HCT116 (cell line): ENCODE data around the gene ALDH1L2. TPM values are rescaled to one million over a fixed set of nuclear protein-coding genes. Genes with fewer than 3 reads are reported as not detected.

ENCODE experiments used
- ATAC-seq: fragments of 200-7000 bp; cut with Tn5 transposase; 2 replicates; pipeline ENCODE4 v1.9.1; 2020; ENCODE audit warnings: mild to moderate bottlenecking, moderate library complexity
- BruUV-seq: library from RNA; stranded (reverse); fragments of 400-500 nt; replicated peaks from 2 replicates; lab custom pipeline; 2021; lab: Mats Ljungman, UMichigan
- CTCF ChIA-PET: fragments of 300-600 bp; sonication (Branson Sonifier 250); formaldehyde crosslinking; loops from one replicate; lab custom pipeline; 2021; ENCODE audit warnings: antibody characterized with exemption; lab: Charles Lee
- POLR2A ChIA-PET: fragments of 300-600, 350-600 bp; sonication (Branson Sonifier 250); formaldehyde crosslinking; loops from one replicate; lab custom pipeline; 2021; ENCODE audit warnings: antibody characterized with exemption; lab: Charles Lee
- RAD21 ChIA-PET, 2 experiments: fragments of 300-600 bp; sonication (Branson Sonifier 250); formaldehyde crosslinking; loops; one replicate each; lab custom pipeline; 2023; ENCODE audit warnings: low total read pairs in 2 of 2; ENCODE audit not compliant: uncharacterized antibody in 2 of 2, unreplicated experiment in 2 of 2, low non-redundant PET in 1 of 2; lab: Charles Lee
- DNase-seq: peaks from one replicate; pipeline ENCODE4 v3.0.0-alpha.2; 2010; ENCODE audit warnings: low read depth, low spot score
- H2AFZ ChIP-seq: fragments of 200-600 bp; shearing (Covaris generic), sonication (generic); 2 replicates; pipeline ENCODE4 v1.6.1; 2017; ENCODE audit warnings: low read depth, mixed run types, mixed read lengths, antibody characterized with exemption, low read length; ENCODE audit not compliant: poor library complexity, severe bottlenecking
- H3K27ac ChIP-seq: 2 replicates; pipeline ENCODE4 v1.5.1; 2012; ENCODE audit warnings: low read depth, low read length
- H3K27me3 ChIP-seq: fragments of 200-600 bp; sonication (generic); 2 replicates; pipeline ENCODE4 v1.6.1; 2016; ENCODE audit warnings: mixed run types, low read length, mixed read lengths; ENCODE audit not compliant: insufficient read depth
- H3K36me3 ChIP-seq, 2 experiments: fragments of 200-500 bp in 1 of 2; fragments of 200-600 bp in 1 of 2; sonication (Bioruptor generic) in 1 of 2; sonication (generic) in 1 of 2; 2 replicates each; pipeline versions ENCODE4 v1.5.1 to v1.6.1; 2014 to 2016; ENCODE audit warnings: low read length in 2 of 2, inconsistent platforms in 1 of 2, mixed read lengths in 1 of 2, mixed run types in 1 of 2; ENCODE audit not compliant: insufficient read depth in 2 of 2, control insufficient read depth in 1 of 2
- H3K4me1 ChIP-seq, 2 experiments: fragments of 200-600 bp in 1 of 2; sonication (generic) in 1 of 2; 2 replicates each; pipeline versions ENCODE4 v1.5.1 to v1.6.1; 2012 to 2017; ENCODE audit warnings: low read length in 2 of 2, inconsistent platforms in 1 of 2, mild to moderate bottlenecking in 1 of 2, mixed read lengths in 1 of 2, mixed run types in 1 of 2, moderate library complexity in 1 of 2; ENCODE audit not compliant: insufficient read depth in 2 of 2, control insufficient read depth in 1 of 2
- H3K4me2 ChIP-seq: fragments of 200-600 bp; sonication (generic); 2 replicates; pipeline ENCODE4 v1.6.1; 2017; ENCODE audit warnings: mixed run types, low read length, mixed read lengths
- H3K4me3 ChIP-seq, 2 experiments: fragments of 200-600 bp in 1 of 2; sonication (generic) in 1 of 2; replicated peaks in 1 of 2; 2 replicates each; pipeline ENCODE4 v1.5.1; 2011 to 2016; ENCODE audit warnings: low read length in 2 of 2, control low read depth in 1 of 2, low read depth in 1 of 2, mild to moderate bottlenecking in 1 of 2, mixed read lengths in 1 of 2, mixed run types in 1 of 2
- H3K79me2 ChIP-seq: fragments of 200-600 bp; sonication (generic); 2 replicates; pipeline ENCODE4 v1.6.1; 2017; ENCODE audit warnings: mild to moderate bottlenecking, mixed run types, low read length, moderate library complexity, mixed read lengths; ENCODE audit not compliant: insufficient read depth
- H3K9ac ChIP-seq: fragments of 200-600 bp; sonication (generic); 2 replicates; pipeline ENCODE4 v1.6.1; 2016; ENCODE audit warnings: low read length, mixed read lengths
- H3K9me2 ChIP-seq: fragments of 200-600 bp; sonication (generic), shearing (Covaris generic); 2 replicates; pipeline ENCODE4 v1.6.1; 2017; ENCODE audit warnings: mixed run types, mild to moderate bottlenecking, moderate library complexity; ENCODE audit not compliant: insufficient read depth
- H3K9me3 ChIP-seq, 2 experiments: fragments of 200-500 bp in 1 of 2; fragments of 200-600 bp in 1 of 2; sonication (Bioruptor generic) in 1 of 2; sonication (generic) in 1 of 2; 2 replicates each; pipeline ENCODE4 v1.6.1; 2014 to 2017; ENCODE audit warnings: low read length in 2 of 2, mixed read lengths in 2 of 2, inconsistent platforms in 1 of 2, low read depth in 1 of 2, mild to moderate bottlenecking in 1 of 2, mixed run types in 1 of 2, moderate library complexity in 1 of 2; ENCODE audit not compliant: control insufficient read depth in 1 of 2, insufficient read depth in 1 of 2
- H4K20me1 ChIP-seq: fragments of 200-600 bp; sonication (generic), shearing (Covaris generic); 2 replicates; pipeline ENCODE4 v1.6.1; 2017; ENCODE audit warnings: mixed run types, mild to moderate bottlenecking, moderate library complexity; ENCODE audit not compliant: insufficient read depth
- CBX3 ChIP-seq: IDR thresholded peaks from 2 replicates; pipeline ENCODE4 v1.6.1; 2012; ENCODE audit warnings: low read depth
- CEBPB ChIP-seq: IDR thresholded peaks from 2 replicates; pipeline ENCODE4 v1.6.1; 2012; ENCODE audit warnings: low read depth
- POLR2A ChIP-seq: IDR thresholded peaks from 2 replicates; pipeline ENCODE4 v1.7.0; 2011; ENCODE audit warnings: borderline replicate concordance; ENCODE audit not compliant: insufficient read depth, insufficient read length; ENCODE audit errors: extremely low read depth
- POLR2AphosphoS5 ChIP-seq: IDR thresholded peaks from 2 replicates; pipeline ENCODE4 v1.6.1; 2011; ENCODE audit warnings: mild to moderate bottlenecking, low read depth, low read length, moderate library complexity
- SP1 ChIP-seq: IDR thresholded peaks from 2 replicates; pipeline ENCODE4 v1.6.1; 2012; ENCODE audit warnings: low read depth
- SRF ChIP-seq: IDR thresholded peaks from 2 replicates; pipeline ENCODE4 v1.6.1; 2012; ENCODE audit warnings: low read depth
- ZNF274 ChIP-seq: fragments of 200-500 bp; sonication (Bioruptor generic); IDR thresholded peaks from 2 replicates; pipeline ENCODE4 v1.6.1; 2014; ENCODE audit warnings: mild to moderate bottlenecking, low read depth, low read length, inconsistent platforms
- intact Hi-C: fragments of 100-400 bp; cut with micrococcal nuclease; formaldehyde crosslinking; loops from 2 replicates; pipeline ENCODE4 v1.10.0; 2022
- total RNA-seq: library from RNA; stranded (reverse); gene quantifications from one replicate; pipeline ENCODE4 v1.2.1, GENCODE V29; 2021; ENCODE audit not compliant: unreplicated experiment
- TF ChIP-seq, protein P1 (sequence below): IDR thresholded peaks from 2 replicates; pipeline ENCODE4 v1.6.1; 2011; ENCODE audit warnings: mild to moderate bottlenecking, low read length, moderate library complexity; ENCODE audit not compliant: insufficient replicate concordance; ENCODE audit errors: extremely low read depth
- TF ChIP-seq, protein P2 (sequence below), 3 experiments: fragments of 200-600 bp in 1 of 3; sonication (generic) in 1 of 3; IDR thresholded peaks in 2 of 3; conservative IDR thresholded peaks in 1 of 3; 2 replicates each; pipeline ENCODE4 v1.5.1; 2012 to 2017; ENCODE audit warnings: low read depth in 2 of 3, low read length in 2 of 3, antibody characterized with exemption in 1 of 3, borderline replicate concordance in 1 of 3, control low read depth in 1 of 3, mild to moderate bottlenecking in 1 of 3, mixed read lengths in 1 of 3, mixed run types in 1 of 3, moderate library complexity in 1 of 3; ENCODE audit not compliant: insufficient read depth in 1 of 3

The ALDH1L2 gene
- total RNA-seq, 1 experiment from 2014 or later: 1.5 TPM

DNA sequence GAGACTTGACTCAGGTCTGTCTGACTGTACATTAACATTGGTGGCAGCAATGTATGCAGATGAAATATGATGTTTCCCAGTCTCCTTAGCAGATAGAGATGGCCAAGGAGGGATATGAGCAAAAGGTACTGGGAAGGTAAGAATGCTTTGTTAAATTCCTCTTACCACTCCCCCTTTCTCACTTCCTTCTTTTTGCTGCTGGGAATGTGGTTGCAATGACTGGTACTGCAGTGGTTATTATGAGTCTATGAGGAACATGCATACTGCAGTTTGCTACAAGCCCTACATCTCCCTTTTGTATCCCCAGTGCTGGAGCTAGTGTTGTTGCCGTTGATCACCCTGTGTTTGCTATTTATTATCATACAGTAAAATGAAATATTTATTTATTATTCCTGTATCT lies 35.9 kb downstream of the ALDH1L2 start (continued):
- TF ChIP-seq, protein P1, sequence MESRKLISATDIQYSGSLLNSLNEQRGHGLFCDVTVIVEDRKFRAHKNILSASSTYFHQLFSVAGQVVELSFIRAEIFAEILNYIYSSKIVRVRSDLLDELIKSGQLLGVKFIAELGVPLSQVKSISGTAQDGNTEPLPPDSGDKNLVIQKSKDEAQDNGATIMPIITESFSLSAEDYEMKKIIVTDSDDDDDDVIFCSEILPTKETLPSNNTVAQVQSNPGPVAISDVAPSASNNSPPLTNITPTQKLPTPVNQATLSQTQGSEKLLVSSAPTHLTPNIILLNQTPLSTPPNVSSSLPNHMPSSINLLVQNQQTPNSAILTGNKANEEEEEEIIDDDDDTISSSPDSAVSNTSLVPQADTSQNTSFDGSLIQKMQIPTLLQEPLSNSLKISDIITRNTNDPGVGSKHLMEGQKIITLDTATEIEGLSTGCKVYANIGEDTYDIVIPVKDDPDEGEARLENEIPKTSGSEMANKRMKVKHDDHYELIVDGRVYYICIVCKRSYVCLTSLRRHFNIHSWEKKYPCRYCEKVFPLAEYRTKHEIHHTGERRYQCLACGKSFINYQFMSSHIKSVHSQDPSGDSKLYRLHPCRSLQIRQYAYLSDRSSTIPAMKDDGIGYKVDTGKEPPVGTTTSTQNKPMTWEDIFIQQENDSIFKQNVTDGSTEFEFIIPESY: no peak
- no peak for TF ChIP-seq CBX3
- TF ChIP-seq, protein P2, sequence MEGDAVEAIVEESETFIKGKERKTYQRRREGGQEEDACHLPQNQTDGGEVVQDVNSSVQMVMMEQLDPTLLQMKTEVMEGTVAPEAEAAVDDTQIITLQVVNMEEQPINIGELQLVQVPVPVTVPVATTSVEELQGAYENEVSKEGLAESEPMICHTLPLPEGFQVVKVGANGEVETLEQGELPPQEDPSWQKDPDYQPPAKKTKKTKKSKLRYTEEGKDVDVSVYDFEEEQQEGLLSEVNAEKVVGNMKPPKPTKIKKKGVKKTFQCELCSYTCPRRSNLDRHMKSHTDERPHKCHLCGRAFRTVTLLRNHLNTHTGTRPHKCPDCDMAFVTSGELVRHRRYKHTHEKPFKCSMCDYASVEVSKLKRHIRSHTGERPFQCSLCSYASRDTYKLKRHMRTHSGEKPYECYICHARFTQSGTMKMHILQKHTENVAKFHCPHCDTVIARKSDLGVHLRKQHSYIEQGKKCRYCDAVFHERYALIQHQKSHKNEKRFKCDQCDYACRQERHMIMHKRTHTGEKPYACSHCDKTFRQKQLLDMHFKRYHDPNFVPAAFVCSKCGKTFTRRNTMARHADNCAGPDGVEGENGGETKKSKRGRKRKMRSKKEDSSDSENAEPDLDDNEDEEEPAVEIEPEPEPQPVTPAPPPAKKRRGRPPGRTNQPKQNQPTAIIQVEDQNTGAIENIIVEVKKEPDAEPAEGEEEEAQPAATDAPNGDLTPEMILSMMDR (IDR thresholded peaks at IDR 0.05 in 2 of 3, conservative IDR thresholded peaks at IDR 0.05 in 1 of 3; ENCODE audit: borderline replicate concordance in 1 of 3, insufficient read depth in 1 of 3, low read depth in 2 of 3, low read length in 2 of 3): no peak
- no peak for TF ChIP-seq SRF
- no peak for TF ChIP-seq POLR2A
- no peak for TF ChIP-seq SP1
- TF ChIP-seq ZNF274: no peak

DNA sequence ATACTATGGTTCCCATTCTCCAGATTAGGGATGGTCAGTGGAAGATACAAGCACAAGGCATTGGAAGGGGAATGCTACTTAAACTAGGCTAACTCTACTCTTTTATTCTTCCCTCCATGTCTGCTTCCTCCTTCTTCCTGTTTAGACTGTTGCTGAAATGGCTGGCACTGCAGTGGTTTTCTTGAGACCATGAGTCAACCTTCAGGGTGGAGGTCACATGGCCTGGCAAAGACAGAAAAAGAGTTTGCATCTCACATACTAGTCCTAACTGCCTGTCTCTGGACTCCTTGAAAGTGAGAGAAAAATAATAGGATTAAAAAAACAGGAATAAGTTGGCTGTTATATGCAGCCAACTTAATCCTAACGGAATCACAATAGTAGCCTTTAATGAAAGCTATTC lies 37.0 kb downstream of the ALDH1L2 start:
- H4K20me1 ChIP-seq: no peaks in the 10 kb centered on the region
- H3K4me3 ChIP-seq: no peak overlapping the region
- no peaks in the 10 kb centered on the region for H3K9me3 ChIP-seq
- POLR2A ChIA-PET: no interaction called here
- TF ChIP-seq POLR2AphosphoS5 (no peak), CEBPB (no peak)
- H3K27ac ChIP-seq: no peak overlapping the region
- intact Hi-C loops: no loop called here
- no peak overlapping the region for H3K4me2 ChIP-seq
- CTCF ChIA-PET: interaction anchor here (1.3 kb wide), 1 partner anchor 665 kb away, joined by 3 read pairs; no protein-coding TSS in a partner anchor
- no peak for DNase-seq
- no peak overlapping the region for H3K9ac ChIP-seq
- RAD21 ChIA-PET: no interaction called here
- no peaks in the 10 kb centered on the region for H3K27me3 ChIP-seq
- no peak overlapping the region for H2AFZ ChIP-seq
- no peaks in the 10 kb centered on the region for H3K79me2 ChIP-seq
- no peaks in the 10 kb centered on the region for H3K9me2 ChIP-seq
- no peaks in the 10 kb centered on the region for H3K36me3 ChIP-seq
- no peak for ATAC-seq
- peaks cover 0 to 5% of the 10 kb centered on the region in 2 experiments; a peak in 1 of 4 replicates for H3K4me1 ChIP-seq
- no TSS peak for BruUV-seq
